ENCODE data around the gene LDHB. TPM values are rescaled to one million over a fixed set of nuclear protein-coding genes. Genes with fewer than 3 reads are reported as not detected.

Gene LDHB
- total and polyA plus RNA-seq, 10 of the 15 experiments (the other 5 are each of a cell fraction or from before 2014, with no cell fraction given) = 800 to 3,692 (median 1,366) TPM

DNA sequence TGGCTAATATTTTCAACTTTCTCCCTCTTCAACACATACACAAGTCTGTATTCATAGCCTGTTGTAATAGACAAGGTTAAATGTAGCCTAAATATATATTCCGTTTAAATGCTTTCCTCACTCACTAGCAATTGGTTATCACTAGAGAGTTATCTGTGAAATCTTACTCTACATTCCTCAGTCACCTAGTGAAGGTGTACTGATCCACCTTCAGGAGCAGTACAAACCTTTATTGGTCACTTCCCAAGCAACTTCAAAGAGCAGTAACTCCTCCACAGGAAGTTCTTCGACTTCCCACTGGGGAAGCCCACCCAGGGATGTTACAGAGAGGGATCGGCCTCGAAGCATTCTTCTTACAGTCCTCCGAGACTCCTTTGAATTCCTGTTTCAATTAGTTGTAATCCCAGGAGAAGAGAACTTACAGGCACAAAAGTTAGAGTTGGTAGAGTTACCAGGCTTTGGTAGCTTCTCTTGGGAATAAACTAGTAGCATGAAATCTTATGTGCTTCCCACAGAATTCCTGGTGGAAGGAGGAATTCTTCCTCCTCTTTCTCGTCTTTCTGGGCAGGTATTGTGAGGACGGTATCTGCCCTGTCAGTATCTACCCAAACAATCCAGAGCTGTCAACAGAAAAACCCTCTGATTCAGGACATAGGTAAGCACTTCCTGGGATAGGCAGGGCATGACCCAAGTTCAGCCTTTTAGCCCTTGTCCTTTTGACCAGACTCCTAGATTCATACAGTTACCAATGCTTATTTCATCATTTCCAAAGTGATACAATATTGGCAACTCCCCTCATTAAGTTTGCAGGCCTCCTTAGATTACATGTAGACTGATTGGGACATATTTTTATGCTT lies 53.2 kb downstream of the LDHB start, which contains the start of gene GYS2:
TSS of gene GYS2 (minus strand) at position 603 of the 857 bp plus-strand sequence. CDS start at position 348, 255 bp downstream.
- Histone ChIP-seq H2AFZ (ENCODE audit: control insufficient read depth, low read depth, low read length) (no peak within 1 kb of the TSS), H3K4me2 (ENCODE audit: control insufficient read depth, insufficient read depth) (no peak within 1 kb of the TSS), H3K79me2 (ENCODE audit: control insufficient read depth, insufficient read depth, low read length) (no peaks in the 10 kb centered on the region), H3K4me1 (ENCODE audit: control insufficient read depth, insufficient read depth, low read length) (no peaks in the 10 kb centered on the region), H3K27me3 (replicated peaks in 1 of 2; ENCODE audit: control insufficient read depth in 2 of 2, insufficient read depth in 2 of 2, low read length in 1 of 2) (no peaks in the 10 kb centered on the region), H3K27ac (ENCODE audit: control insufficient read depth, insufficient read depth) (no peak within 1 kb of the TSS), H3K9me3 (replicated peaks; ENCODE audit: control insufficient read depth, insufficient read depth, low read length) (no peaks in the 10 kb centered on the region), H4K20me1 (ENCODE audit: control insufficient read depth, insufficient read depth) (no peaks in the 10 kb centered on the region), H3K36me3 (ENCODE audit: control insufficient read depth in 2 of 2, insufficient read depth in 2 of 2, low read length in 1 of 2) (no peaks in the 10 kb centered on the region), H3K4me3 (no peak within 1 kb of the TSS), H3K9ac (ENCODE audit: control insufficient read depth, insufficient read depth, low read length) (no peak within 1 kb of the TSS)
- ATAC-seq (no peak), DNase-seq (ENCODE audit: low read depth, low spot score) (no peak), FAIRE-seq (no peak)
- no TSS peak for BruUV-seq (replicated peaks)
- ChIA-PET SMC1A (ENCODE audit: uncharacterized antibody, unreplicated experiment) (no interaction called here), RAD21 (ENCODE audit: unreplicated experiment) (no interaction called here), POLR2A (no interaction called here), CTCF (no interaction called here)
- 61% methylated on average over 7 of the region's 7 CpGs for WGBS (ENCODE audit: insufficient coverage, insufficient replicate concordance, low lambda C conversion rate, missing lambda C conversion rate)
- TF ChIP-seq, protein P1, sequence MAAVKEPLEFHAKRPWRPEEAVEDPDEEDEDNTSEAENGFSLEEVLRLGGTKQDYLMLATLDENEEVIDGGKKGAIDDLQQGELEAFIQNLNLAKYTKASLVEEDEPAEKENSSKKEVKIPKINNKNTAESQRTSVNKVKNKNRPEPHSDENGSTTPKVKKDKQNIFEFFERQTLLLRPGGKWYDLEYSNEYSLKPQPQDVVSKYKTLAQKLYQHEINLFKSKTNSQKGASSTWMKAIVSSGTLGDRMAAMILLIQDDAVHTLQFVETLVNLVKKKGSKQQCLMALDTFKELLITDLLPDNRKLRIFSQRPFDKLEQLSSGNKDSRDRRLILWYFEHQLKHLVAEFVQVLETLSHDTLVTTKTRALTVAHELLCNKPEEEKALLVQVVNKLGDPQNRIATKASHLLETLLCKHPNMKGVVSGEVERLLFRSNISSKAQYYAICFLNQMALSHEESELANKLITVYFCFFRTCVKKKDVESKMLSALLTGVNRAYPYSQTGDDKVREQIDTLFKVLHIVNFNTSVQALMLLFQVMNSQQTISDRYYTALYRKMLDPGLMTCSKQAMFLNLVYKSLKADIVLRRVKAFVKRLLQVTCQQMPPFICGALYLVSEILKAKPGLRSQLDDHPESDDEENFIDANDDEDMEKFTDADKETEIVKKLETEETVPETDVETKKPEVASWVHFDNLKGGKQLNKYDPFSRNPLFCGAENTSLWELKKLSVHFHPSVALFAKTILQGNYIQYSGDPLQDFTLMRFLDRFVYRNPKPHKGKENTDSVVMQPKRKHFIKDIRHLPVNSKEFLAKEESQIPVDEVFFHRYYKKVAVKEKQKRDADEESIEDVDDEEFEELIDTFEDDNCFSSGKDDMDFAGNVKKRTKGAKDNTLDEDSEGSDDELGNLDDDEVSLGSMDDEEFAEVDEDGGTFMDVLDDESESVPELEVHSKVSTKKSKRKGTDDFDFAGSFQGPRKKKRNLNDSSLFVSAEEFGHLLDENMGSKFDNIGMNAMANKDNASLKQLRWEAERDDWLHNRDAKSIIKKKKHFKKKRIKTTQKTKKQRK (IDR thresholded peaks at IDR 0.05; ENCODE audit: low read depth, low read length) = no peak
- TF ChIP-seq NFYB (IDR thresholded peaks at IDR 0.05; ENCODE audit: insufficient read depth, low read depth, low read length) = no peak
- TF ChIP-seq FOXM1 (IDR thresholded peaks at IDR 0.05; ENCODE audit: low read depth, low read length) = no peak
- TF ChIP-seq SMC3 (IDR thresholded peaks at IDR 0.05; ENCODE audit: borderline replicate concordance, low read length) = no peak
- no peak for TF ChIP-seq NFYA (IDR thresholded peaks at IDR 0.05; ENCODE audit: borderline replicate concordance, low read depth, low read length)
- no peak for TF ChIP-seq PBX3 (IDR thresholded peaks at IDR 0.05; ENCODE audit: insufficient replicate concordance, low read depth, low read length)
- TF ChIP-seq POLR2AphosphoS5 (IDR thresholded peaks at IDR 0.05; ENCODE audit: low read length) = no peak
- TF ChIP-seq, protein P2, sequence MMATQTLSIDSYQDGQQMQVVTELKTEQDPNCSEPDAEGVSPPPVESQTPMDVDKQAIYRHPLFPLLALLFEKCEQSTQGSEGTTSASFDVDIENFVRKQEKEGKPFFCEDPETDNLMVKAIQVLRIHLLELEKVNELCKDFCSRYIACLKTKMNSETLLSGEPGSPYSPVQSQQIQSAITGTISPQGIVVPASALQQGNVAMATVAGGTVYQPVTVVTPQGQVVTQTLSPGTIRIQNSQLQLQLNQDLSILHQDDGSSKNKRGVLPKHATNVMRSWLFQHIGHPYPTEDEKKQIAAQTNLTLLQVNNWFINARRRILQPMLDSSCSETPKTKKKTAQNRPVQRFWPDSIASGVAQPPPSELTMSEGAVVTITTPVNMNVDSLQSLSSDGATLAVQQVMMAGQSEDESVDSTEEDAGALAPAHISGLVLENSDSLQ (IDR thresholded peaks at IDR 0.05) = no peak
- in situ Hi-C loops (cut with MboI) (no loop called here), intact Hi-C loops (cut with micrococcal nuclease; ENCODE audit: unreplicated experiment) (no loop called here)
